ENCODE data around the gene MRPS18B. TPM values are rescaled to one million over a fixed set of nuclear protein-coding genes. Genes with fewer than 3 reads are reported as not detected.

MRPS18B gene
- total and polyA plus RNA-seq, 5 experiments from 2014 or later, result 43.1 to 161 (median 87.4) TPM

- no peaks in the 10 kb centered on the region for H3K27me3 Mint-ChIP-seq
- H3K4me3 Mint-ChIP-seq, result no peak overlapping the region
- POLR2A ChIA-PET, result interaction anchor here (0.8 to 1.8 kb wide), 9 partner anchors 9 to 124 kb away, joined by 3 to 8 read pairs (median 4); partner anchors contain the start of gene PRR3
These were observed 7.6 kb upstream of the MRPS18B start for GRCh38 chr6:30610065-30610464.

GRCh38 chr6:30611150-30611855 lies 6.3 kb upstream of the MRPS18B start:
- Mint-ChIP-seq H3K4me1 (peaks cover 40 to 81% (median 73%) of the 10 kb centered on the region in 4 donors), H3K27ac (peak overlapping the region; percentile 5 to 100 (median 88)), H3K4me3 (no peak overlapping the region), H3K9me3 (no peaks in the 10 kb centered on the region), H3K27me3 (no peaks in the 10 kb centered on the region), H3K36me3 (peaks cover 15 to 59% (median 18%) of the 10 kb centered on the region in 3 donors)
- ATAC-seq (no peak), DNase-seq (no peak)
- POLR2A ChIA-PET, result interaction anchor here (0.9 to 4.7 kb wide), 9 partner anchors 10 to 125 kb away, joined by 3 to 70 read pairs (median 5); partner anchors contain the start of genes ABCF1 and PRR3

More at GRCh38 chr6:30610065-30610464, 7.6 kb upstream of the MRPS18B start:
- Mint-ChIP-seq H3K27ac (peak overlapping the region; percentile 73 to 100 (median 90)), H3K9me3 (no peaks in the 10 kb centered on the region), H3K36me3 (peaks cover 5 to 59% (median 13%) of the 10 kb centered on the region in 3 donors), H3K4me1 (peaks cover 40 to 83% (median 77%) of the 10 kb centered on the region in 4 donors)
- DNase-seq (no peak), ATAC-seq (no peak)

- Mint-ChIP-seq H3K27me3 (no peaks in the 10 kb centered on the region), H3K4me3 (peak overlapping the region in 1 of 10 donors; percentile 4), H3K27ac (peak overlapping the region; percentile 5 to 100 (median 88)), H3K9me3 (no peaks in the 10 kb centered on the region), H3K4me1 (peaks cover 37 to 81% (median 69%) of the 10 kb centered on the region in 4 donors), H3K36me3 (peaks cover 18 to 59% (median 21%) of the 10 kb centered on the region in 3 donors)
- DNase-seq (no peak), ATAC-seq (no peak)
- POLR2A ChIA-PET, result interaction anchor here (0.9 to 4.7 kb wide), 7 partner anchors 12 to 109 kb away, joined by 3 to 78 read pairs (median 8); partner anchors contain the start of genes ABCF1, GNL1, PRR3 and TUBB
These were observed 5.8 kb upstream of the MRPS18B start for GRCh38 chr6:30611856-30612194.

DNA sequence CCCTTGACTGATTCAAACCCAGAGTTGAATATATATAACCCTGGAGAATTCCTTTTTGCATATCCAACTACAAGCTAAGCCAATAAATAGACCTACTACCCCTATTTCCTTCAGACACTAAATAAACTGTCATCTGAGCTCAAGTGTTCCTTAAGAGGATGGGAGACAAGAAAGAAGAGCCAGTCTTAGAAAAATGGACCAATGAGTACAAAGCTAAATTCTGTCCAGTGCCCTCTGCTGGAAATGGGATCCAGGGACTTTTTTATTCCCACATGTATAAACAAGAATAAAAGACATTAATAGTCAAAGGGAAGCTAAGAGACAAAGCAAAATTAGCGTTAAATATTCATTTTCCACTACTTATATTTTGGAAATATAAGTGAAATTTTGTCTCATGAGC lies 5.4 kb upstream of the MRPS18B start:
- ATAC-seq, result no peak
- H3K27me3 Mint-ChIP-seq, result peaks cover 0 to 2% (median 0%) of the 10 kb centered on the region in 5 donors
- peaks cover 22 to 60% (median 24%) of the 10 kb centered on the region in 3 donors for H3K36me3 Mint-ChIP-seq
- H3K9me3 Mint-ChIP-seq, result peaks cover 0 to 3% (median 0%) of the 10 kb centered on the region in 9 donors
- H3K27ac Mint-ChIP-seq, result peak overlapping the region; percentile 5 to 100 (median 88)
- POLR2A ChIA-PET, result interaction anchor here (0.5 to 4.7 kb wide), 9 partner anchors 13 to 122 kb away, joined by 3 to 78 read pairs (median 5); partner anchors contain the start of genes ABCF1, GNL1, PRR3 and TUBB
- DNase-seq, result no peak
- H3K4me3 Mint-ChIP-seq, result peak overlapping the region in 2 of 10 donors; percentile 4 to 55
- peaks cover 39 to 84% (median 68%) of the 10 kb centered on the region in 4 donors for H3K4me1 Mint-ChIP-seq

GRCh38 chr6:30612687-30613248 lies 4.9 kb upstream of the MRPS18B start:
- ATAC-seq, result no peak
- peaks cover 22 to 55% (median 23%) of the 10 kb centered on the region in 3 donors for H3K36me3 Mint-ChIP-seq
- peak overlapping the region in 2 of 10 donors; percentile 28 to 43 for H3K4me3 Mint-ChIP-seq
- DNase-seq, result no peak
- H3K27ac Mint-ChIP-seq, result peak overlapping the region; percentile 99 to 100 (median 100)
- POLR2A ChIA-PET, result interaction anchor here (0.5 to 4.7 kb wide), 17 partner anchors 8 to 127 kb away, joined by 3 to 78 read pairs (median 10); partner anchors contain the start of genes ABCF1, ATAT1, GNL1 and PRR3
- peaks cover 0 to 3% (median 0%) of the 10 kb centered on the region in 9 donors for H3K9me3 Mint-ChIP-seq
- H3K4me1 Mint-ChIP-seq, result peaks cover 38 to 80% (median 64%) of the 10 kb centered on the region in 4 donors
- peaks cover 0 to 8% (median 0%) of the 10 kb centered on the region in 5 donors for H3K27me3 Mint-ChIP-seq

DNA sequence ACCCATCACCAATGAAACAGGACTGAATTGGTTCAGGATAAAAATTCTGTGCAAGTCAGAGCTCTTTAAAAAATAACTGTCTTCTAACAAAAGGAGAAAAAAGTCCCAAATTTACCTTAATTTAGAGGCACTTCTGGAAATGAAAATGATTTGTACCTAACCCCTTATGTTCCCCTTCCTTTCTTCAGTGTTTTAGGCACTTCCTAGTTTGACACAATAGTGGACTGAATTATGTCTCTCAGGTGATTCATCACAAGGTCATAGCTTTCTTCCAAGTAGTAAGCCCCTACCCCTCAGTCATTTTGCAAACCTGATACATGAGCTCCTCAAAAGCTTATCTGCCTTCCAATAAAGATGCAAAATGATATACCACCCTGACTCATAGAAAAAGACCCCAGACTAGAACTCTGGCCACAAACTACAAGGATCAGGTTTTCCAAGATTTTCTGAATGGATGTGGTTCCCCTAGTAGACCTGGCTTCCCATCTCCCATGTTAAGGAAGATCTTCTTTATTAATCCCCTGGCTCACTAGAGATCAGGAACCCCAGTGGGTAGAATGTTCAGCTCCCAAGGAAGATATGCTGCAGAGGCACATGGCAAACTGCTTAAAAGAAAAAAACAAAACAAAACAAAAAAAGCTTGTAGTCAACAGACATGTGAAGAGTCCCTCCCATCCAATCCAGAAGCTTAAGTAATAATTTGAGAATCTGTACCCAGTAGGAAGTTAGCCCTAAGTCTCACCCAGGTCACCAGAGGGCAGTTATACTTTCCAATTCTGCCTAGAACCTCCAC lies 4.2 kb upstream of the MRPS18B start:
- Mint-ChIP-seq H3K4me1 (peaks cover 37 to 81% (median 65%) of the 10 kb centered on the region in 4 donors), H3K27ac (peak overlapping the region; percentile 99 to 100 (median 100)), H3K4me3 (peak overlapping the region; percentile 57 to 100 (median 98)), H3K9me3 (peaks cover 0 to 3% (median 0%) of the 10 kb centered on the region in 9 donors), H3K36me3 (peaks cover 22 to 48% (median 23%) of the 10 kb centered on the region in 3 donors), H3K27me3 (peaks cover 0 to 8% (median 0%) of the 10 kb centered on the region in 5 donors)
- DNase-seq (no peak), ATAC-seq (no peak)
- POLR2A ChIA-PET, result interaction anchor here (0.6 to 4.7 kb wide), 20 partner anchors 8 to 149 kb away, joined by 3 to 78 read pairs (median 12); partner anchors contain the start of genes ABCF1, ATAT1, C6orf136 and GNL1

GRCh38 chr6:30614044-30614842 lies 3.4 kb upstream of the MRPS18B start:
- Mint-ChIP-seq H3K27ac (peak overlapping the region; percentile 99 to 100 (median 100)), H3K9me3 (peaks cover 0 to 3% (median 0%) of the 10 kb centered on the region in 9 donors), H3K36me3 (peaks cover 22 to 43% (median 23%) of the 10 kb centered on the region in 3 donors), H3K4me1 (peaks cover 35 to 82% (median 65%) of the 10 kb centered on the region in 4 donors), H3K4me3 (peak overlapping the region; percentile 92 to 100 (median 99)), H3K27me3 (peaks cover 0 to 8% (median 0%) of the 10 kb centered on the region in 5 donors)
- POLR2A ChIA-PET, result interaction anchor here (0.6 to 4.7 kb wide), 46 partner anchors 9 to 1209 kb away, joined by 3 to 78 read pairs (median 6); partner anchors contain the start of genes ABCF1, ATAT1, C6orf136 and GNL1
- ATAC-seq, result no peak
- peak in 2 of 10 donors; percentile 26 to 34 for DNase-seq

DNA sequence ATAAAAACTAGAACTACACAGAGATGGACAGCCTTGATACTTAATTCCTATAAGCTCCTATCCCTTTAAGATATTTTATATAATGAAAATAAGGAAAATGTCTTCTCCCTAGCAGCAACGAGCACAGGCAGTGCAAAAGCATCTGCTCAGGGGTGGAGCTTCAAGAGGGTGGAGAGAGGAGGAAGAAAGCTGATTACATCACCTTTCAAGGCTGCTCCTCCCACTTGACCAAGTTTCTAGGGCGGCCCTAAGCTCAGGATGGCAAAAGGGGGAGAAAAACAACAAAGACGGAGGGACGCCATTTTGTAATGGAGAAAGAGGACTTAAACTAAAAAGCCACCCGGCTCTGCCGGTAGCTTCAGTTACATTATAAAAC lies 2.8 kb upstream of the MRPS18B start:
- POLR2A ChIA-PET, result interaction anchor here (0.6 to 4.7 kb wide), 46 partner anchors 10 to 1208 kb away, joined by 3 to 78 read pairs (median 6); partner anchors contain the start of genes ABCF1, ATAT1, C6orf136 and GNL1
- Mint-ChIP-seq H3K36me3 (peaks cover 22 to 45% (median 23%) of the 10 kb centered on the region in 3 donors), H3K4me3 (peak overlapping the region; percentile 92 to 100 (median 99)), H3K27ac (peak overlapping the region; percentile 99 to 100 (median 100)), H3K27me3 (peaks cover 0 to 8% (median 0%) of the 10 kb centered on the region in 5 donors), H3K9me3 (peaks cover 0 to 3% (median 0%) of the 10 kb centered on the region in 9 donors), H3K4me1 (peaks cover 33 to 82% (median 65%) of the 10 kb centered on the region in 4 donors)
- ATAC-seq (peak; percentile 63), DNase-seq (peak; percentile 54 to 95 (median 88))

DNA sequence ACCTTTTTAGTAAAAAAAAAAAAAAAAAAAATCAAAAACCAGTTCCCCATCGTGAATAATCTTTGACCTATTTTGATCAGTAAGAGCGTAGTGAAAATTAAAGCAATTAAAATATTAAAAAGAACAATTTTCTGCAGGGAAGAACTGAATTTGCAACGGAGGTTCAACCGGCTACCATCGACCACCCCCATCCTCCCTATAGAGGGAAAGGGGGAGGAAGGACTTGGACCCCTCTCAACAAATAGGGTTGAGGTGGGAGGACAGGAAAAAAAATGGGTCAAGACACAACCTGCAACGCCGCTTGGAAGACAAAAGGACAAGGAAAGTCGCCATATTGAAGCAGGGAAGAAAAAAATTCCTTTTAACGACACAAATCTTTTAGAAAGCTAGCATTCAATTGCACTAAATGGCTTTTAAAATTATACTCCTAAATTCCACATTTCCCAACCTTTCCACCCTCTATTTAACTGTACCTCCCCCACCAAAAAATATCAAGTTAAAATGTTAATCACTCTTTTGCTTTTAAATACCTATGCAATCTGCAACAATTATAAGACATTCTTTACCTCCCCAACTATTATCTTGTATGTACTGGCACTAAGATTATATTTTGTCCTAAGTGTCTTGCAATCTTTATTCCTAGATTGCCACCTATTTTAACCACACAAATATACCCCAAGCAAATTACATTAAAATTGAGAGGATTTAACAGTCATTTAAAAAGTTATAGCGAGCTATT lies 2.3 kb upstream of the MRPS18B start:
- Mint-ChIP-seq H3K27ac (peak overlapping the region; percentile 99 to 100 (median 100)), H3K36me3 (peaks cover 22 to 48% (median 23%) of the 10 kb centered on the region in 3 donors), H3K27me3 (peaks cover 0 to 8% (median 0%) of the 10 kb centered on the region in 5 donors), H3K4me3 (peak overlapping the region; percentile 92 to 100 (median 99)), H3K9me3 (peaks cover 0 to 3% (median 0%) of the 10 kb centered on the region in 9 donors), H3K4me1 (peaks cover 30 to 77% (median 59%) of the 10 kb centered on the region in 4 donors)
- ATAC-seq, result no peak
- peak in 7 of 10 donors; percentile 18 to 68 (median 39) for DNase-seq
- POLR2A ChIA-PET, result interaction anchor here (0.6 to 4.7 kb wide), 52 partner anchors 10 to 1208 kb away, joined by 3 to 78 read pairs (median 5); partner anchors contain the start of genes ABCF1, ATAT1, C6orf136 and DHX16
